Caki2 (cell line): ENCODE results near the gene ALOXE3. TPM values are rescaled to one million over a fixed set of nuclear protein-coding genes. Genes with fewer than 3 reads are reported as not detected.

Source experiments
- DNase-seq: peaks from one replicate; pipeline ENCODE4 v3.0.0-alpha.2; 2015; ENCODE audit warnings: low read depth
- in situ Hi-C: cut with HindIII; loops from 2 replicates; pipeline ENCODE4 v1.10.0; 2016; ENCODE audit warnings: low sequenced_read_pairs, low pct_unique_long_range_greater_than_20kb, mixed read lengths
- total RNA-seq: library from RNA; depleted of rRNA; stranded (reverse); fragments of >200 nt; shearing (Covaris generic); gene quantifications from 2 replicates; pipeline ENCODE4 v1.2.3, GENCODE V29; 2014; ENCODE audit warnings: low replicate concordance; rRNA removed

Gene ALOXE3
- total RNA-seq, 1 experiment from 2014 or later = not detected

DNA sequence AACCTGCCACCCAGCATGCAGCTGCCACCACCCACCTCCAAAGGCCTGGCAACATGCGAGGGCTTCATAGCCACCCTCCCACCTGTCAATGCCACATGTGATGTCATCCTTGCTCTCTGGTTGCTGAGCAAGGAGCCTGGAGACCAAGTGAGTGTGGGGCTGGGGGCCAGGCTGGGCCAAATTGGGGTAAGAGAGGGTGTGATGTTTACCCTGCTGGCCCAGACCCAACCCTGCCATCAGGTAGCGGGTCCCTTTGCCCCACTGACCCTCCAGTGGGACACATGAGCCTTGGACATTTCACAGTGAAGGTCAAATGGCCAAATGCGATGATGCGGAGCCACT, 70.6 kb downstream of the ALOXE3 start:
- in situ Hi-C loops = no loop called here
- DNase-seq = no peak

- in situ Hi-C loops = no loop called here
- DNase-seq = no peak
These were observed 71.2 kb downstream of the ALOXE3 start for GRCh38 chr17:8046929-8047768.

- in situ Hi-C loops = no loop called here
These were observed 71.9 kb downstream of the ALOXE3 start for GRCh38 chr17:8046306-8046928.

More at GRCh38 chr17:8046306-8046928, 71.9 kb downstream of the ALOXE3 start:
- no peak for DNase-seq

Other genes with a start within 250 kb of the ALOXE3 start
- 21.3 and 23.8 TPM in 2 replicates for gene CHD3, start 229.7 kb downstream of the ALOXE3 start, total RNA-seq
- 2.0 and 2.6 TPM in 2 replicates for gene RNF227, start 202.2 kb downstream of the ALOXE3 start, total RNA-seq
- 0.29 TPM in 1 of 2 replicates, not detected in the other for gene KCNAB3, start 188.7 kb downstream of the ALOXE3 start, total RNA-seq
- gene TRAPPC1, start 186.6 kb downstream of the ALOXE3 start, total RNA-seq = 0.71 and 6.5 TPM in 2 replicates
- gene CNTROB, start 186.3 kb downstream of the ALOXE3 start, total RNA-seq = 16.6 and 27.1 TPM in 2 replicates
- gene GUCY2D, start 115.9 kb downstream of the ALOXE3 start, total RNA-seq = not detected in 2 replicates
- not detected in 2 replicates for gene ALOX15B, start 79.5 kb downstream of the ALOXE3 start, total RNA-seq
- 0.74 TPM in 1 of 2 replicates, not detected in the other for gene ALOX12B, start 30.8 kb downstream of the ALOXE3 start, total RNA-seq
- 5.3 TPM in 1 of 2 replicates, not detected in the other for gene HES7, start 5.6 kb upstream of the ALOXE3 start, total RNA-seq
- 3.2 and 5.6 TPM in 2 replicates for gene PER1, start 33.9 kb upstream of the ALOXE3 start, total RNA-seq
- gene VAMP2, start 44.4 kb upstream of the ALOXE3 start, total RNA-seq = 0.09 TPM in 1 of 2 replicates, not detected in the other
- 47.8 and 62.4 TPM in 2 replicates for gene TMEM107, start 57.9 kb upstream of the ALOXE3 start, total RNA-seq
- gene BORCS6, start 71.7 kb upstream of the ALOXE3 start, total RNA-seq = 7.0 and 8.7 TPM in 2 replicates
- 67.6 and 78.3 TPM in 2 replicates for gene AURKB, start 92.1 kb upstream of the ALOXE3 start, total RNA-seq
- gene CTC1, start 129.5 kb upstream of the ALOXE3 start, total RNA-seq = 0.38 and 1.2 TPM in 2 replicates
- gene PFAS, start 130.8 kb upstream of the ALOXE3 start, total RNA-seq = 30.2 and 38.5 TPM in 2 replicates
- 13.8 and 28.6 TPM in 2 replicates for gene RANGRF, start 170.2 kb upstream of the ALOXE3 start, total RNA-seq
- 0.81 TPM in 1 of 2 replicates, not detected in the other for gene SLC25A35, start 176.9 kb upstream of the ALOXE3 start, total RNA-seq
- gene ARHGEF15, start 191.7 kb upstream of the ALOXE3 start, total RNA-seq = not detected in 2 replicates
- not detected in 2 replicates for gene ODF4, start 221.3 kb upstream of the ALOXE3 start, total RNA-seq